GM19035 (cell line): ENCODE data around the gene DACT3.
"Not testable (repeated sequence)": the region's sequence is repeated elsewhere in the genome, so short reads cannot be mapped to it uniquely, and the experiment has no call there.

Source experiments
- ATAC-seq: cut with Tn5 transposase; IDR thresholded peaks from one replicate; pipeline ENCODE4 v1.9.1; 2021; ENCODE audit not compliant: unreplicated experiment

DACT3 gene

GRCh38 chr19:46635920-46636761 lies 24.8 kb downstream of the DACT3 start, which contains the start of gene GNG8:
Gene GNG8 (minus strand): TSS chr19:46636202. CDS start chr19:46634682, 1,520 bp downstream.
- ATAC-seq = no peak

DNA sequence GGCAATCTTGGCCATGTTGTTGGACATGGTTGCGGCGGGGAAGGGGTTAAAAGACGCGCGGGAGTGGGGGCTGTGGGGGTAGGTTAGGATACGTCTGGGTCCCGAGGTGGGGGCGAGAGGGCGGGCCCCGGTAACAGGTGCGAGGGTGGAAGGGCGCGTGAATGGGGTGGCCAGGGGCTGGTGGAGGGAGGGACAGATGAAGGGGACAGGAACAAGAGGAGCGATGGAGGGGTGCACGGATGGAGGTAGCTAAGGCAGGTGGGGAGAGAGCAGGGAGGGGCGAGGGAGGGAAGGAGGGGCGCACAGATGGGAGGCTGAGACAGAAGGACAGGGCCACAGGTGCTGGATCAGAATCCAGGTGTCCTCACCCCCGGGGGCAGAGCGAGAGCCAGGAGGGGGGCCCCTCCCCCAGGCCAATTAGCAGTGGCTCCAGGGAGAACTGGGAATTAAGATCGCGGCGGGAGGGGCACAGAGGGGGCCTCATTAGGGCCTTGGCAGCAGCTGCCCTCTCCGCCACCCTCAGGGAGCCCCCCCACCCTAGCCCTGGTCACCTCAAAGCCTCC lies 26.2 kb downstream of the DACT3 start:
- ATAC-seq = no peak

GRCh38 chr19:46634045-46634655 lies 26.8 kb downstream of the DACT3 start:
- peak; percentile 69 for ATAC-seq

DNA sequence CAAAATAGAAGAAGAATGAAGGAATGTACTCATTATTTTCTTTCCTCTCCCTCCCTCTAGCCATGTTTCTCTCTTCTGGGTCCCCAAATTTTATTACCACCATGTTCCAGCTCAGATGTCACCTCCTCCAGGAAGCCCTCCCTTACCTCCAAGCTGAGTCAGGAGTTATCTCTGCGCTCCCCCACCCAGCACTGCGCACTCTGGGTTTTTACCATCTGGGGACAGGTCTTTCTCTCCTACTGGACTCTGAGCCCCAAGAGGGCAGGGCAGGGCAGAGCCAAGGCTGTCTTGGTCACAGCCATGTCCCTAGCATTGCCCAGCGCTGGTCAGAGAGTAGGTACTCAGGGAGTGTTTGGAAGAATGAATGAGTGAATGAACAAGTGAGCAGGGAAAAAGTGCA lies 27.9 kb downstream of the DACT3 start:
- no peak for ATAC-seq

DNA sequence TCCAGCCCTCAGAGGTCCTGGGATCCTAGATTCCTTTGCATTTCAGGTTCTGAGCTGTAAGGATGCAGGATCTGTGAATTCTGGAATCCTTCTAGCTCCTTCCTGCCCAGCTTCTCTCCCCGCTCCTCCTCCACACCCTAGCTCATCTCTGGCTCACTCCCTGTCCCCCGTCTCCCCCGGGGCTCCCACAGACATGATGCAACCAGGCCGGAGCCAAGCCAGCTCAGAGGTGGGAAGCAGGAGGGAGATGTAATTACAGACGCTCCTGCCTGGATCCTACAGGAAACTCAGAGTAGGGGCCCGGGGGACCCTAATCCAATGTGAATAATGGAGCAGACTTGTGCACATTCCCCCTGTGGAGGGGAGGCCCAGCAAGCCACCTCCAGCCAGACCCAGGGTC lies 29.5 kb downstream of the DACT3 start:
- ATAC-seq = no peak

GRCh38 chr19:46630586-46631205 lies 30.3 kb downstream of the DACT3 start:
- ATAC-seq = no peak

DNA sequence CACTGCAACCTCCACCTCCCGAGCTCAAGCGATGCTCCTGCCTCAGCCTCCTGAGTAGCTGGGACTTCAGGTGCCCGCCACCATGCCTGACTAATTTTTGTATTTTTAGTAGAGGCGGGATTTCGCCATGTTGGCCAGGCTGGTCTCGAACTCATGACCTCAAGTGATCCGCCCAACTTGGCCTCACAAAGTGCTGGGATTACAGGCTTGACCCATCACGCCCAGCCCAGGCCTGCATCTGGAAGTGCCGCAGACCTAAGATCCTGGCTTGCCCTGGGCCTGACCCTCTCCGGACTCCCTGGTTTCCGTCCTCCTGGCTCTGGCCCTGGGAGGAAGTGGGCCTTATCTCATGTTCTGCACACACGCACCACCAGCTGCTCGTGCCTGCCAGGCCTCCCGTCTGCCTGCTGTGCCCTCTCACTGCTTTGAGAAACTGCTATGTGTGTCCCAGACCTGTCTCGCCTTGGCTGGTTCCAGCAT lies 31.4 kb downstream of the DACT3 start:
- ATAC-seq = no peak

- ATAC-seq = not testable (repeated sequence)
Observed at GRCh38 chr19:46628970-46629369, 32.0 kb downstream of the DACT3 start.

DNA sequence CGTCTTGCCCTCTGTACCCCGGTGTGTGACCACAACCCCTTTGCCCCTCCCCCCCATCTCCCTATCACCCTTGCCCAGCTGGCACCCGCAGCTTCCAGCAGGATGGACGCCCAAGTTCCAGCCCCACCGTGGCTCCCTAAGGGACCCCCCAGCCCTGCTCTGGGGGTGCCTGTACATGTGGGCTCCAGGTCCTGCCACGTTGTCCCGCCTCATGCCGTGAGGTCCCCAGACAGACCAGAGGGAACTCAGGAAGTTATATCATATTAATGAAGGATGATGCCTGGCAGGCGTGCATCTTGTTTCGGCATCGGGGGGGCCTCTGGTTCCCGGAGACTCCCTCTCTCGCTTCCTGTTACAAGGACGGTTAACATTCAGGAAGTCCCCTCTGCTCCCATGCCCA lies 34.5 kb downstream of the DACT3 start:
- ATAC-seq = no peak

DNA sequence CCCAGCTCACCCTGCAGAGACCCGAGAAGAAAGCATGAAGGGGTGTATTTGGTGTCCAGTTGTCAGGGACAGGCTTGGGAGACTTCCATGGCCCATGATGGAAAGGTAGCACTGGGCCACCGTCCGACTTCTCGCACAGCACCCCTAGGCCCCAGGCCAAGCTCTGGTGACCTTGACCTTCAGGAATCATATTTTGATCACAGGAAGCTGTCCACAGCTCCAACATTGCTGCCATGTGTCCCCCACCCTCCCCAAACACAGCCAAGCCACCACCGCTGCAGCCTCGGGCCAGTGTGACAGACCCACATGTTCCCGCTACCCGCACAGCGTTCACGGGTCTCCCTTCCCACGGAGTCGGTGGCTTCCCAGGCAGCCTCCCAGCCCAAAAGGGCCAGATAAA lies 35.3 kb downstream of the DACT3 start:
- ATAC-seq = no peak

- ATAC-seq = no peak
Observed at GRCh38 chr19:46624958-46625661, 35.9 kb downstream of the DACT3 start, which contains the start of gene PTGIR. Gene PTGIR (minus strand): TSS chr19:46625089. CDS start chr19:46624225, 864 bp downstream.

GRCh38 chr19:46623915-46624502 lies 37.0 kb downstream of the DACT3 start:
- ATAC-seq = no peak

GRCh38 chr19:46622118-46622446 lies 38.9 kb downstream of the DACT3 start:
- ATAC-seq = no peak

DNA sequence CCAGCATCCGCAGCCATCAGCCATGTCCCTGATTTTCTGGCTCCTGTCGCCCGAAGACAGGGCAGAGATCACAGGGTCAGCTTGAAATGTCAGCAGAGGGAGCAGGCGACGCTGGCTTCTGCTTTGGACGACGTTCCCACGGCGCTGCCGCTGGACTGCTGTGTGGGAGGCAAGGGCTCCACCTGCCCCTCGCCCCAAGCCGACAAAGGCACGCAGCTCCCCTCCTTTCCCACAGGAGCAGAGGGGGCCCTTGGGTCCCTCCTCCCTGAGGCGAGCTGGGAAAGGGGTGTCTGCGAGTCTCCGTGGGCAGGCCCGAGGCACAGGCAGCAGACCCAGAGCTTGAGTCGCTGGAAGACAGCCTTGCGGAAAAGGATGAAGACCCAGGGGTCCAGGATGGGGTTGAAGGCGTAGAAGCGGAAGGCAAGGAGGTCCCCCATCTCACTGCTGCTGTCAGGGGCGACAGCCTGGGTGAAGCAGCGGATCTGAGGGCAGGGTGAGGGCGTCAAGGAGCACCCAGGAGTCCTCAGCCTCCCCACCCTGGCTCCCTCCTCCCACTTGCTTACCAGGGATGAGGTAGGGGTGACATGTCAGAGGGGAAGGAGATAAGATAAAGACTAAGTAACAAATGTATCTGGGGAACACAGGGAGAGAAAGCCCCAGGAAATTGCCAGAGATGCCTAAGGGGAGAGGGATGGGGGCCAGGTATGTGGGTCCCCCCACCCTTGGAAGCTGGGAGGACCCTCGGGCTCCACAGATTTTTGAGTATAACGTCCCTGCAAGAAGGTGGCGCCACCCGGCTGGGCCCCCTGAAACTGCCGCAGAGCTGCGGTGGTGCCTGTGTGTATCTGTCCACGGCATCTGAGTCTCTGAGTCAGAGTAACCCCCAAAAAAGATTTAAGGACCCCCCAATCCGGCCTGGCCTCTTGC lies 39.5 kb downstream of the DACT3 start:
- no peak for ATAC-seq

DNA sequence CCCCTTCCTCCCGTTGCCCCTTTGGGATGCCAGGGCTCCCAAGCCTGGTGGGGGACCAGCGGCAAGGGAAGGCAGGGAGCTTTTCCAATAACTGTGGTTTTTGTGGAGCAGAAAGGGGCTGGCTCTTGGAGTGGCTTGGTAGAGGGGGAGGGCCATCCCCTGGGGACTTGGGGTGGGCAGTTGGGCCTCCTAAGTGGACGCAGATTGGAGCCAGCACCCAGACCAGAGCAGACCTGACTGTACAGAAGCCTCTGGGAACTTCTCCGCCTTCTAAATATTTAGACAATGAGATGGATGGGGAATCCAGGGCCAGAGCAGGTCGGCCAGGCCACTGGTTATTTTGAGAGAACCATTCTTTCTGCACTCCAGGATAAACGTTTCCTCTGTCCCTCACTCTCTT lies 40.3 kb downstream of the DACT3 start:
- no peak for ATAC-seq

- ATAC-seq = no peak
Observed at GRCh38 chr19:46620267-46620666, 40.7 kb downstream of the DACT3 start.

- no peak for ATAC-seq
Observed at GRCh38 chr19:46618670-46619231, 42.2 kb downstream of the DACT3 start.

DNA sequence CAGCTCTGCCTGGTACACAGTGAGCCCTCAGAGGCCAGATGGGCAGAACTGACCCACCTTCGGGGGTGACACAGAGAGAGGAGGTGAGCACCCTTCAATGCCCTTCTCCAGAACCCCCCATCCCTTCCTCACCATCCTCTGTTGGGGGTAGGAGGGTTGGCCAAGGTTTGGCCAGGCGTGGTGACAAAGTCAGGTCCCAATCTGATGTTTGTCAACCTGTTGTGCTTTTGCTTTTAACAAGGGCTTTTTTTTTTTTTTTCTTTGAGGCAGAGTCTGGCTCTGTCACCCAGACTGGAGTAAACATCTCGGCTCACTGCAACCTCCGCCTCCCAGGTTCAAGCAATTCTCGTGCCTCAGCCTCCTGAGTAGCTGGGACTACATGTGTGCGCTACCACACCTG lies 43.4 kb downstream of the DACT3 start:
- no peak for ATAC-seq

GRCh38 chr19:46616631-46617322 lies 44.2 kb downstream of the DACT3 start:
- ATAC-seq = no peak
